GM19238 (cell line): Measurements from ENCODE around the gene CUL4B.
"Not testable (repeated sequence)": the region's sequence is repeated elsewhere in the genome, so short reads cannot be mapped to it uniquely, and the experiment has no call there.

Experiments used
- DNase-seq: peaks from one replicate; pipeline ENCODE4 v3.0.0; 2011; ENCODE audit warnings: low spot score; ENCODE audit not compliant: insufficient read length

Gene CUL4B

GRCh38 chrX:120534413-120535205 lies 26.2 kb downstream of the CUL4B start:
- no peak for DNase-seq

GRCh38 chrX:120522820-120523219 lies 37.9 kb downstream of the CUL4B start:
- DNase-seq: no peak

- DNase-seq: no peak
Observed at GRCh38 chrX:120517936-120518335, 42.8 kb downstream of the CUL4B start.

- no peak for DNase-seq
Observed at GRCh38 chrX:120514236-120514635, 46.5 kb downstream of the CUL4B start.

GRCh38 chrX:120512627-120513026 lies 48.1 kb downstream of the CUL4B start:
- DNase-seq: no peak

- DNase-seq: no peak
Observed at GRCh38 chrX:120512222-120512621, 48.5 kb downstream of the CUL4B start.

GRCh38 chrX:120504569-120504968 lies 56.2 kb downstream of the CUL4B start:
- DNase-seq: no peak

GRCh38 chrX:120499301-120500072 lies 61.3 kb downstream of the CUL4B start:
- DNase-seq: no peak

- DNase-seq: not testable (repeated sequence)
Observed at GRCh38 chrX:120490119-120490518, 70.6 kb downstream of the CUL4B start.

- DNase-seq: no peak
Observed at GRCh38 chrX:120486786-120487185, 74.0 kb downstream of the CUL4B start.

- peak; percentile 16 for DNase-seq
Observed at GRCh38 chrX:120485638-120486520, 74.9 kb downstream of the CUL4B start.

GRCh38 chrX:120485315-120485637 lies 75.5 kb downstream of the CUL4B start:
- no peak for DNase-seq

GRCh38 chrX:120477453-120477852 lies 83.3 kb downstream of the CUL4B start:
- no peak for DNase-seq

- no peak for DNase-seq
Observed at GRCh38 chrX:120476714-120477113, 84.0 kb downstream of the CUL4B start.

GRCh38 chrX:120475447-120475846 lies 85.3 kb downstream of the CUL4B start:
- not testable (repeated sequence) for DNase-seq
